Smooth muscle cell of the pulmonary artery (primary cell): ENCODE results near the gene EFCAB8. TPM values are rescaled to one million over a fixed set of nuclear protein-coding genes. Genes with fewer than 3 reads are reported as not detected.

Source experiments
- total RNA-seq: library from RNA; depleted of rRNA; stranded (reverse); fragments of >200 nt; gene quantifications from 2 replicates; pipeline ENCODE4 v1.2.3, GENCODE V29; 2014

The EFCAB8 gene, protein sequence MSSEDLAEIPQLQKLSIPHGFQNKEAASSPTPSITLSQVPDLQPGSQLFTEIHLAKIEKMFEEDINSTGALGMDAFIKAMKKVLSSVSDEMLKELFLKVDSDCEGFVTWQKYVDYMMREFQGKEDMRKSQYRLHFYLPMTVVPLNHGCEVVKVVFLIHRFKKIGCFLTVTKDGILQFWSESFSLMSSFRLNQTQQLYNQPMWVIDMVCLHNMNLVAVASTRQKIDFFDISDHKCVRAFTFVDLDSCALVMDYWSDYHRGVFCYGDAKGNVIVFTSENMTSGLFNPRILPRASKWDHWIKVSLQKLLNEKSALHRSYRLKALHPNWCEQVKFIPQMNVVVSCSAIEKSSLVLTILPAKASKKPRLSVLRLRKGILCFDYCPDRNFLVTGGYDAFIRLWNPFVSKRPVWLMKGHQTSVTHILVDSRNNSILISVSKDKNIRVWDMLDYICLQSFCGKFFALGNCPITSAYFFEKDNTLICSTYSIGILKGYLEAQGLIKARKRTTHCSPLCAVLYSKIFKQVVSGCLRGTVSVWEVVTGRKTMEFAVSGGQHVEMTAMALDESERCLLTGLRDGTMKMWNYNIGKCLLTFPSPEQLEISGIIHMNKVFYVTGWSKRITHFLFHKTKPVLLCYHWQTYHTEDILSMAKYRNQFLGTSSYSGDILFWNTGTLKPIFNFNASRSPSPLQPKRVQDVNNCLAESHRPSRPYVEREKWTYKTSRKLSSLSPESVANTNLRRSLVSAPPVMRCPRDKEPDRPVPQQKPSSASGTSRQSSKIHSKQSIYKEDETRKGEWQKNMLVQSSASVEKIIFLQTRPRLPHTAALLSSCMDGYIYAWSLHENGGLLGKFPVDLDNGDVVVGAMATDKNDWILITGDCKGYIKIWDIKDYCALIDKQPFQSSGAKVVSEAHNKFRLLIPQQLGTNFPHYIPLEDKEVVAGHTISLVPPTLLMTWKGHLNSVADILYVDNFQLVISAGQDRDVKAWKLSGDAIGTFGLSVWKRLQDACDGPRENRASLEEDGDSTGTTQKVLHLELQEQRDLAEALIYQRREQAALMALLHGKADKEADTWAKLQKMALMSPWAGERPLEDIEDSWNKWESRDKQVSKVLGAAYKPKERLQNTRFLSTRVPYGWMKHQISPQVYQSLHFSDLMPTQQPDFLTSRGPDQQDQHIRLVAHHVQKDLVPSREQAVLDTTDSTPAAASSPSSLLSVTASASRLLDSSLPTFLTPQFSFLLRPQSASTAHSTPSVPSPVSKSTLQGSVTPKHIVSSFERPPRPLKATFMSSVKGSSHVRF
- total RNA-seq = 0.33 TPM in 1 of 2 replicates, not detected in the other

GRCh38 chr20:32858701-32859372 is at the start of gene EFCAB8:
Gene EFCAB8, plus strand, starts transcription at chr20:32858923. Its CDS starts 4,870 bp downstream, at chr20:32863793.

GRCh38 chr20:33004141-33004751 is 145.5 kb downstream of the EFCAB8 start, which contains the start of gene SUN5:
Gene SUN5, minus strand, starts transcription at chr20:33004433. Its CDS starts 93 bp downstream, at chr20:33004340.

DNA sequence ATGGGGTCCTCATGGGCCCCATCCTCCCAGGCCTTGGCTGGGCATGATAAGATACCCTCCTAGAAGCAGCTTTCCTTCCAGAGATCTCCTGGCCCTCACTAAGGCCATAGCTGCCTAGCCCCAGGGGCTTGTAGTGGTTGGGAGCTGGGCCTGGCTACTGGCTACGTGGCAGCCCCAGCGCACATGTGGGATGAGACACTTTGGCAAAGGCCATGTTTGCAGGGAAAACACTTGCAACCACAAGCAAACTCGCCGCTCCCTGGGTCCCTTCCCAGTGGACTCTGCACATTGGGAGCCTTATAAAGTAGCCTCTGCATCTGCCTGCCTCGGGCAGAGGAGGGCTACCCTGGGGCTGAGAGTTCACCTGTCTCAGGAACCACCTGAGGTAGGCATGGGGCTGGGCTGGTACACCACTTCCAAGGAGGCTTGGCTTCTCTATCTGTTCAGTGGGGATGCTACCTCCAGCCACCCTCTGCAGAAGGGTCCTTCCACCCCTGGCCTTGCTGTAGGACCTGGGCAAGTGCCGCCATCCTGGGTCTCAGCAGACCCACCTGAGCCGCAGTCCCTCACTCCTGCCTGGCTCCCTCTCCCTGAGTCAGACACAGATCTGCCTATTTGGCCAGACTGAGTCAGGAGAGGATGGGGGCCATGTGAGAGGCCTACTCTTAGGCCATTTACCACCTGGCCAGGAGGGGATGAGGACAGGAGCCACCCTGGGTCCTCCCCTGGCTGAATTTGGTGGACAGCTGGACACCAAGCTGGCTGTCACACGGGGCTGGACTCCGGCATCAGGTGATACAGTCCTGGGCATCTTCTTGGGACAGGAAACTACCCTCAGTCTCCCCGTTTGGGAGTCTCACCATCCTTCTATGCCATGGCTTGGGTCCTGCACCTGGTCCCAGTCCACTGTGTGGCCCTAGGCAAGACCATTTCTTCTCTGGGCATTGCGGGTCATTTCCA is 148.9 kb downstream of the EFCAB8 start, which contains the start of gene BPIFB2:
Gene BPIFB2 (plus strand): TSS at position 329 of the 960 bp plus-strand sequence. CDS start 871 bp downstream, outside the sequence.

Other genes with a start within 250 kb of the EFCAB8 start
- under 0.01 and 0.07 TPM in 2 replicates for gene C20orf203, start 185.0 kb upstream of the EFCAB8 start, total RNA-seq
- gene COMMD7, start 115.5 kb upstream of the EFCAB8 start, total RNA-seq = 28.7 and 31.0 TPM in 2 replicates
- 1.7 and 2.2 TPM in 2 replicates for gene DNMT3B, start 96.5 kb upstream of the EFCAB8 start, total RNA-seq
- 74.8 and 79.7 TPM in 2 replicates for gene MAPRE1, start 39.0 kb upstream of the EFCAB8 start, total RNA-seq
- not detected in 2 replicates for gene SUN5, start 145.5 kb downstream of the EFCAB8 start, total RNA-seq
- not detected in 2 replicates for gene BPIFB2, start 148.8 kb downstream of the EFCAB8 start, total RNA-seq
- gene BPIFB6, start 172.7 kb downstream of the EFCAB8 start, total RNA-seq = not detected in 2 replicates
- gene BPIFB3, start 195.0 kb downstream of the EFCAB8 start, total RNA-seq = not detected in 2 replicates
- not detected in 2 replicates for gene BPIFB4, start 220.7 kb downstream of the EFCAB8 start, total RNA-seq